ENCODE data around the gene DNAJC10.

DNA sequence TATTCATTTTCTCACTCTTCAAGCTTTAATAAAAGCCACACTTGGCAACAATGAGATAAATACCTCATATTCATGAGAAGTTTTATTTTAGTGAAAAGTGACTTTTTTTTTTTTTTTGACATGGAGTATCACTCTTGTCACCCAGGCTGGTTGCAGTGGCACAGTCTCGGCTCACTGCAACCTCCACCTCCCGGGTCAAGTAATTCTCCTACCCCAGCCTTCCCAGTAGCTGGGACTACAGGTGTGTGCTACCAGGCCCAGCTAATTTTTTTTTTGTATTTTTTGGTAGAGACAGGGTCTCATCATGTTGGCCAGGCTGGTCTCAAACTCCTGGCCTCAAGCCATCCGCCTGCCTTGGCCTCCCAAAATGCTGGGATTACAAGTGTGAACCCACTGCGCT, 103.4 kb downstream of the DNAJC10 start:
- no peak for TF ChIP-seq POLR2A (IDR thresholded peaks at IDR 0.05; ENCODE audit: low read depth, low read length)
- TF ChIP-seq CTCF (conservative IDR thresholded peaks at IDR 0.05; ENCODE audit: low read depth, low read length), result no peak
- TF ChIP-seq SMC3 (IDR thresholded peaks at IDR 0.05; ENCODE audit: low read depth, low read length), result no peak
- TF ChIP-seq RAD21 (IDR thresholded peaks at IDR 0.05; ENCODE audit: low read length), result no peak
- TF ChIP-seq MAFK (IDR thresholded peaks at IDR 0.05; ENCODE audit: low read depth, low read length), result no peak
- TF ChIP-seq CEBPB (IDR thresholded peaks at IDR 0.05; ENCODE audit: low read depth, low read length), result no peak
- TF ChIP-seq NFE2L2 (IDR thresholded peaks at IDR 0.05; ENCODE audit: low read depth, low read length), result no peak
- TF ChIP-seq MAZ (IDR thresholded peaks at IDR 0.05; ENCODE audit: borderline replicate concordance, low read depth, low read length), result no peak
- no peak for TF ChIP-seq CHD1 (IDR thresholded peaks at IDR 0.05; ENCODE audit: low read depth, low read length)
- TF ChIP-seq RFX5 (IDR thresholded peaks at IDR 0.05; ENCODE audit: low read depth, low read length), result no peak
- TF ChIP-seq, protein P1, sequence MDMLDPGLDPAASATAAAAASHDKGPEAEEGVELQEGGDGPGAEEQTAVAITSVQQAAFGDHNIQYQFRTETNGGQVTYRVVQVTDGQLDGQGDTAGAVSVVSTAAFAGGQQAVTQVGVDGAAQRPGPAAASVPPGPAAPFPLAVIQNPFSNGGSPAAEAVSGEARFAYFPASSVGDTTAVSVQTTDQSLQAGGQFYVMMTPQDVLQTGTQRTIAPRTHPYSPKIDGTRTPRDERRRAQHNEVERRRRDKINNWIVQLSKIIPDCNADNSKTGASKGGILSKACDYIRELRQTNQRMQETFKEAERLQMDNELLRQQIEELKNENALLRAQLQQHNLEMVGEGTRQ (IDR thresholded peaks at IDR 0.05; ENCODE audit: low read depth, low read length), result no peak
